Measurements from ENCODE around the gene PEX26. TPM values are rescaled to one million over a fixed set of nuclear protein-coding genes. Genes with fewer than 3 reads are reported as not detected.

Gene PEX26
- total and polyA plus RNA-seq, 9 of the 15 experiments (the other 6 are each of a cell fraction or from before 2014, with no cell fraction given), result 0.35 to 39.6 (median 17.4) TPM

- intact Hi-C loops (cut with micrococcal nuclease), result loop anchor here (5.0 kb wide), 1 partner anchor 48 kb away; no protein-coding TSS in a partner anchor
- no peaks in the 10 kb centered on the region for H3K9me3 ChIP-seq (replicated peaks; ENCODE audit: control insufficient read depth, insufficient read depth, low read depth, low read length)
- H3K9me1 ChIP-seq (ENCODE audit: control insufficient read depth, insufficient read depth, low read length), result no peaks in the 10 kb centered on the region
- peaks cover 25% of the 10 kb centered on the region for H3K79me2 ChIP-seq (ENCODE audit: control insufficient read depth, insufficient read depth, low read length)
- peaks cover 4% of the 10 kb centered on the region in 2 experiments; a peak in 2 of 5 replicates for H3K27me3 ChIP-seq (ENCODE audit: control insufficient read depth in 2 of 2, insufficient read depth in 2 of 2, low read length in 2 of 2)
- no peak overlapping the region for H3K9ac ChIP-seq (ENCODE audit: insufficient read depth in 1 of 2, low read depth in 2 of 2, low read length in 2 of 2)
- WGBS (ENCODE audit: insufficient coverage, low coverage, missing lambda C conversion rate), result 49% methylated on average over 6 of the region's 6 CpGs
- ChIA-PET POLR2A (interaction anchor here (1.3 to 2.7 kb wide), 4 partner anchors 10 to 289 kb away, joined by 4 to 16 read pairs (median 4); no protein-coding TSS in a partner anchor), CTCF (ENCODE audit: low intra/inter-chr PET ratio) (interaction anchor here (1.6 to 4.6 kb wide), 4 partner anchors 75 to 333 kb away, joined by 8 to 82 read pairs (median 14); no protein-coding TSS in a partner anchor)
- no peak overlapping the region for H2AFZ ChIP-seq (ENCODE audit: low read depth, low read length)
- in situ Hi-C loops (cut with MboI), result loop anchor here (10.0 kb wide), 1 partner anchor 520 kb away; no protein-coding TSS in a partner anchor
- no peak for TF ChIP-seq XRCC4 (IDR thresholded peaks at IDR 0.05; ENCODE audit: extremely low read depth, insufficient read depth, insufficient read length)
- peaks cover 4% of the 10 kb centered on the region; the same call in 1 of the 2 replicates for H4K20me1 ChIP-seq (replicated peaks; ENCODE audit: control insufficient read depth, insufficient read depth, low read length)
- no TSS peak for BruUV-seq (replicated peaks)
- H3K4me2 ChIP-seq (ENCODE audit: insufficient read depth, low read length), result no peak overlapping the region
- no peak for ATAC-seq
- no peak overlapping the region for H3K4me3 ChIP-seq
- peaks cover 11% of the 10 kb centered on the region; the same call in 2 of the 3 replicates for H3K36me3 ChIP-seq (ENCODE audit: control insufficient read depth, insufficient read depth, low read length)
- no peak overlapping the region for H3K27ac ChIP-seq (ENCODE audit: extremely low read depth, low read depth, low read length)
- H3K4me1 ChIP-seq (replicated peaks in 1 of 2; ENCODE audit: control insufficient read depth in 2 of 2, insufficient read depth in 2 of 2, low read length in 2 of 2), result peaks cover 9 to 14% of the 10 kb centered on the region in 2 experiments; a peak in 4 of 5 replicates
- no peak for FAIRE-seq
- DNase-seq (ENCODE audit: extremely low read depth in 1 of 4, low spot score in 3 of 4), result no peak
Measured at GRCh38 chr22:18075101-18075719, 2.6 kb upstream of the PEX26 start.
